Coronary artery (tissue), 2 donors: Measurements from ENCODE around the gene BST1.

ENCODE experiments used
- DNase-seq: peaks from one replicate; pipeline ENCODE4 v3.0.0-alpha.2; 2017; ENCODE audit warnings: low spot score
- H3K27ac ChIP-seq, 2 donors: fragments of 200-600 bp; sonication (generic); one replicate each; pipeline ENCODE4 v1.5.1; 2016 to 2019
- H3K4me3 ChIP-seq: fragments of 200-600 bp; sonication (generic); 2 replicates; pipeline ENCODE4 v1.5.1; 2016; ENCODE audit warnings: mild to moderate bottlenecking, moderate library complexity
- TF ChIP-seq, protein P1 (sequence below): fragments of 200-600 bp; sonication (generic); IDR thresholded peaks from one replicate; pipeline ENCODE4 v1.5.1; 2019; ENCODE audit warnings: antibody characterized with exemption

BST1 gene

GRCh38 chr4:15683143-15683495 lies 19.7 kb upstream of the BST1 start:
- TF ChIP-seq, protein P1, sequence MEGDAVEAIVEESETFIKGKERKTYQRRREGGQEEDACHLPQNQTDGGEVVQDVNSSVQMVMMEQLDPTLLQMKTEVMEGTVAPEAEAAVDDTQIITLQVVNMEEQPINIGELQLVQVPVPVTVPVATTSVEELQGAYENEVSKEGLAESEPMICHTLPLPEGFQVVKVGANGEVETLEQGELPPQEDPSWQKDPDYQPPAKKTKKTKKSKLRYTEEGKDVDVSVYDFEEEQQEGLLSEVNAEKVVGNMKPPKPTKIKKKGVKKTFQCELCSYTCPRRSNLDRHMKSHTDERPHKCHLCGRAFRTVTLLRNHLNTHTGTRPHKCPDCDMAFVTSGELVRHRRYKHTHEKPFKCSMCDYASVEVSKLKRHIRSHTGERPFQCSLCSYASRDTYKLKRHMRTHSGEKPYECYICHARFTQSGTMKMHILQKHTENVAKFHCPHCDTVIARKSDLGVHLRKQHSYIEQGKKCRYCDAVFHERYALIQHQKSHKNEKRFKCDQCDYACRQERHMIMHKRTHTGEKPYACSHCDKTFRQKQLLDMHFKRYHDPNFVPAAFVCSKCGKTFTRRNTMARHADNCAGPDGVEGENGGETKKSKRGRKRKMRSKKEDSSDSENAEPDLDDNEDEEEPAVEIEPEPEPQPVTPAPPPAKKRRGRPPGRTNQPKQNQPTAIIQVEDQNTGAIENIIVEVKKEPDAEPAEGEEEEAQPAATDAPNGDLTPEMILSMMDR = no peak
- DNase-seq = no peak
- Histone ChIP-seq H3K27ac (no peak overlapping the region), H3K4me3 (peak overlapping the region; percentile 88)

DNA sequence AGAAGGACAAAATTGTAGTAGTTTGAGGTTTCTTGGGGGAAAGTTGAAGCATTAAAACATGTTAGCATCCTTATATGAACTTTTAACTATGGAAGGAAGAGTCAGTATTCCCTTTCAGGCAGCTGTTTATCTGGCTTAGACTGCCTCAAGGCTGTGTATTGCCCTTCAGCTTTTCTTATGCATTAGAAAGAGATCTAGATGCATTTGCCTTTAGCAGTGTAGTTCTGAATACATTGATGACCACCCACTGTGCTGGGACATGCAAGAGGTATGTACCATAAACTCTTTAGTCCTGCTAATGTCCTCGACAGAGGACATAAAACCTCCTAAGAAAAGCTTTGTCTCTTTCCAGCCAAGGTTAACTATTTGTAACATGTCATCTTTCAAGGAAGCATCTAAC lies 18.4 kb upstream of the BST1 start:
- no peak overlapping the region for H3K27ac ChIP-seq
- H3K4me3 ChIP-seq = no peak overlapping the region
- no peak for DNase-seq
- TF ChIP-seq, protein P1 = no peak

- TF ChIP-seq, protein P1 = no peak
- no peak overlapping the region for H3K4me3 ChIP-seq
- no peak for DNase-seq
- no peak overlapping the region for H3K27ac ChIP-seq
These were observed 14.8 kb upstream of the BST1 start for GRCh38 chr4:15688051-15688450.

DNA sequence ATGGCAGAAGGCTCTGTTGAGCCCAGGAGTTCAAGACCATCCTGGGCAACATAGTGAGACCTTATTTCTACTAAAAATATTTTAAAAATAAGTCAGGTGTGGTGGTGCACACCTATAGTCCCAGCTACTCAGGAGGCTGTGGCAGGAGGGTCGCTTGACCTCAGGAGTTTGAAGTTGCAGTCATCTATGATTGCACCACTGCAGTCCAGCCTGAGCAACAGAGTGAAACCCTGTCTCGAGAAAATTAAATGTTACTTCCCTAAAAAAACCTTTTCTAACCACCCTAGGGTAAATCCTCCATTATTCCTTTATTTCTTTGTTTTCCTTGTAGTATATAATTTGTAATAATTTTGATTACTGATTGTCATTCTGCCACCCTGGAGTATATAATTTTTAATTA lies 13.3 kb upstream of the BST1 start:
- no peak for DNase-seq
- Histone ChIP-seq H3K27ac (no peak overlapping the region), H3K4me3 (no peak overlapping the region)
- TF ChIP-seq, protein P1 = no peak

- TF ChIP-seq, protein P1 = no peak
- Histone ChIP-seq H3K4me3 (no peak overlapping the region), H3K27ac (peak overlapping the region in 1 of 2 donors; percentile 17)
- no peak for DNase-seq
These were observed 12.7 kb upstream of the BST1 start for GRCh38 chr4:15690020-15690809.

- Histone ChIP-seq H3K4me3 (no peak overlapping the region), H3K27ac (peak overlapping the region in 1 of 2 donors; percentile 17)
- TF ChIP-seq, protein P1 = no peak
- DNase-seq = no peak
These were observed 11.3 kb upstream of the BST1 start for GRCh38 chr4:15691346-15692135.

DNA sequence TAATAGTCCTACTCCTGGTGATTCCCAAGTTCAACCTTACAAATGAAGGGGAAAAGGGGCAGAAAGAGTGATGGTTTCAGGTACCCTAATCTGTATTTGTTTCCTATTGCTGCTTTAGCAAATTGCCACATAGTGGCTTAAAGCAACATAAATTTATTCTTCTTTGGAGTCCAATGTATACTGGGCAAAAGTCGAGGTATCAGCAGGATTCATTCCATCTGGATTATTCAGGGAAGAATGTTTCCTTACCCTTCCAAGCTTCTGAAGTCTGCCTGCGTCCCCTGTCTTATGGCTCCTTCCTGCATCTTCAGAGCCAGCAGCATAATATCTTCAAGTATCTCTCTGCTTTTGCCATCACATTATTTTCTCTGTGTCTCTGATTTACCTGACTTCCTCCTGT lies 10.3 kb upstream of the BST1 start:
- TF ChIP-seq, protein P1 = no peak
- H3K27ac ChIP-seq = no peak overlapping the region
- DNase-seq = no peak
- H3K4me3 ChIP-seq = no peak overlapping the region
